Heart left ventricle (tissue), 13 donors: ENCODE results near the gene SCGB3A2.

Experiments
- CTCF ChIP-seq, 12 donors: fragments of 200-600 bp; sonication (generic) in 4 of 12; IDR thresholded peaks; one replicate each; pipeline versions ENCODE4 v1.5.0 to v1.8.0; 2018 to 2022; ENCODE audit warnings: antibody characterized with exemption in 12 of 12, mild to moderate bottlenecking in 5 of 12
- POLR2A ChIP-seq, 2 donors: fragments of 450-650 bp; IDR thresholded peaks; one replicate each; pipeline ENCODE4 v1.6.1; 2017; ENCODE audit warnings: antibody characterized with exemption in 2 of 2, mild to moderate bottlenecking in 2 of 2, moderate library complexity in 2 of 2
- donor health status: ischemic (EF 13 %, LVEDD 7.1; RV severe dilation, severe dysfunction).
- donor health status: DM: no; HTN: yes; CAD: no.
- donor health status: DM: no; HTN: no; CAD: no.
- donor health status: ischemic (EF 25% LVEDD 6.9; RV normal size, moderate dysfunction).
- donor health status: ischemic (EF 25% LVEDD 5.7; RV mildly dilated, moderate dysfunction).
- donor health status: ischemic (EF 35%, LVEDD 5.7; RV mildly dilated, moderate dysfunction).
- donor health status: nonischemic (EF 11% LVEDD 7.7; RV severe dilation, severe dysfunction).
- donor health status: DM: yes; HTN: yes; CAD: no.
- donor health status: PGD.
- donor health status: ischemic (EF 29% LVEDD 5.4; RV normal size, mild dysfunction).
- donor health status: nonischemic (EF 23%, LVEDD 6.1; RV moderate dilation, normal function).

GRCh38 chr5:147854894-147855773, 23.4 kb upstream of the SCGB3A2 start:
- TF ChIP-seq POLR2A (IDR thresholded peaks at IDR 0.05) (no peak), CTCF (IDR thresholded peaks at IDR 0.05) (no peak)
